DOHH2 (cell line): Measurements from ENCODE around the gene LANCL3.

Experiments
- CTCF ChIP-seq: fragments of 200-600 bp; sonication (generic); IDR thresholded peaks from one replicate; pipeline ENCODE4 v1.5.1; 2014; ENCODE audit warnings: antibody characterized with exemption, mild to moderate bottlenecking, low read depth, low read length; ENCODE audit not compliant: poor library complexity, severe bottlenecking
- EZH2phosphoT487 ChIP-seq: fragments of 200-600 bp; sonication (generic); IDR thresholded peaks from 2 replicates; pipeline ENCODE4 v1.6.1; 2017; ENCODE audit warnings: borderline replicate concordance, mild to moderate bottlenecking, antibody characterized with exemption, low read length, moderate library complexity, mixed read lengths

GRCh38 chrX:37653397-37654085 is 82.1 kb downstream of the LANCL3 start:
- TF ChIP-seq CTCF (no peak), EZH2phosphoT487 (no peak)
